ENCODE results near the gene KLHL26.

KLHL26 gene

DNA sequence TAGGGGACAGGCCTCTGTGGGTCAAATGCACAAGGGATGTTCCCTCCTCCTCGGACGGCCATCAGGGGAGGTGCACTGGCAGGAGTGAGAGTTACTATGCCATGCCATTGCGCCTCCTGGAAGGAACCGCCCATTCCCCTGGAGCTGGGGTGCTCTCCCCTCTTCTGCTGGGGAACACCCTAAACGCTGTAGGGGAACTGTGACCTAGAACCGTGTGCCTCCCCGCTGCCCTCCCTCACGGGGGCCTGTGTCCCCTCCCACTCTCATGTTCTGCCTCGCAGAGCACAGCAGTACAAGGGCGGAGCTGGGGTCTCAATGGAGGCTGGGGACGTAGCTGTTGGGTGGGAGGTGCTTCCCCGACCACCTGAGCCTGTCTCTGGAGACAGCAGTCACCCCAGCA is 29.5 kb downstream of the KLHL26 start:
- DNase-seq (ENCODE audit: extremely low read depth, low read depth): no peak
- TF ChIP-seq, protein P1, sequence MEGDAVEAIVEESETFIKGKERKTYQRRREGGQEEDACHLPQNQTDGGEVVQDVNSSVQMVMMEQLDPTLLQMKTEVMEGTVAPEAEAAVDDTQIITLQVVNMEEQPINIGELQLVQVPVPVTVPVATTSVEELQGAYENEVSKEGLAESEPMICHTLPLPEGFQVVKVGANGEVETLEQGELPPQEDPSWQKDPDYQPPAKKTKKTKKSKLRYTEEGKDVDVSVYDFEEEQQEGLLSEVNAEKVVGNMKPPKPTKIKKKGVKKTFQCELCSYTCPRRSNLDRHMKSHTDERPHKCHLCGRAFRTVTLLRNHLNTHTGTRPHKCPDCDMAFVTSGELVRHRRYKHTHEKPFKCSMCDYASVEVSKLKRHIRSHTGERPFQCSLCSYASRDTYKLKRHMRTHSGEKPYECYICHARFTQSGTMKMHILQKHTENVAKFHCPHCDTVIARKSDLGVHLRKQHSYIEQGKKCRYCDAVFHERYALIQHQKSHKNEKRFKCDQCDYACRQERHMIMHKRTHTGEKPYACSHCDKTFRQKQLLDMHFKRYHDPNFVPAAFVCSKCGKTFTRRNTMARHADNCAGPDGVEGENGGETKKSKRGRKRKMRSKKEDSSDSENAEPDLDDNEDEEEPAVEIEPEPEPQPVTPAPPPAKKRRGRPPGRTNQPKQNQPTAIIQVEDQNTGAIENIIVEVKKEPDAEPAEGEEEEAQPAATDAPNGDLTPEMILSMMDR (IDR thresholded peaks at IDR 0.05; ENCODE audit: low read depth, low read length): no peak

DNA sequence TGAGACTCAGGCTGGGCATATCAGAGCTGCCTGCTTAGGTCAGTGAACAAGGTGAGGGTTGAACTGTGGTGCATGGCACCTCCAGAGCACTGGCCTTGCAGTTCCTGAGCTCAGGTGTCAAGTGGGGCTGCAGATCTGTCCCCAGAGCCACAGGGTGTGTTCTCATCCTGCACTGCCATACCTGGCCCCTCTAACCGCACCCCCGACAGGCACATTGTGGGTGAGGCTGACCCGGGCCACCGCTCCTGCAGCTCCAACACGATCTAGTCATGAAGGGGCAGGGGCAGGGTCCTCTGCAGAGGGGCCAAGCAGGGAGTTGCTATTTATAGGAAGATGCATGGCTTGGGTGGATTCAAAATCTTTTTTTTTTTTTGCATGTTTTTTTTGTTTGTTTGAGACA is 30.0 kb downstream of the KLHL26 start:
- DNase-seq (ENCODE audit: extremely low read depth, low read depth): no peak
- TF ChIP-seq, protein P1 (IDR thresholded peaks at IDR 0.05; ENCODE audit: low read depth, low read length): no peak

DNA sequence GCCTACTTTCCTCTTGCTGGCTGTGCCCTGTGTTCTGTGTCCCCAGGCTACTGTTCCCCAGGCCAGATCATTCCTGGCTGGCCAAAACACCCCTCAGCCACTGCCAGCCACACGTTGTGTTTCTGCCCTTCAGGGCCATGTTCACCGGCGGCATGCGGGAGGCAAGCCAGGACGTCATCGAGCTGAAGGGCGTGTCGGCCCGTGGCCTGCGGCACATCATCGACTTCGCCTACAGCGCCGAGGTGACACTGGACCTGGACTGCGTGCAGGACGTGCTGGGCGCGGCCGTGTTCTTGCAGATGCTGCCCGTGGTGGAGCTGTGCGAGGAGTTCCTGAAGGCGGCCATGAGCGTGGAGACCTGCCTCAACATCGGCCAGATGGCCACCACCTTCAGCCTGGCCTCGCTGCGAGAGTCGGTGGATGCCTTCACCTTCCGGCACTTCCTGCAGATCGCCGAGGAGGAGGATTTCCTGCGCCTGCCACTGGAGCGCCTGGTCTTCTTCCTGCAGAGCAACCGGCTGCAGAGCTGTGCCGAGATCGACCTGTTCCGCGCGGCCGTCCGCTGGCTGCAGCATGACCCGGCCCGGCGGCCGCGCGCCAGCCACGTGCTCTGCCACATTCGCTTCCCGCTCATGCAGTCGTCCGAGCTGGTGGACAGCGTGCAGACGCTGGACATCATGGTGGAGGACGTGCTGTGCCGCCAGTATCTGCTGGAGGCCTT is 30.9 kb downstream of the KLHL26 start:
- TF ChIP-seq, protein P1 (IDR thresholded peaks at IDR 0.05; ENCODE audit: low read depth, low read length): no peak
- DNase-seq (ENCODE audit: extremely low read depth, low read depth): no peak

DNA sequence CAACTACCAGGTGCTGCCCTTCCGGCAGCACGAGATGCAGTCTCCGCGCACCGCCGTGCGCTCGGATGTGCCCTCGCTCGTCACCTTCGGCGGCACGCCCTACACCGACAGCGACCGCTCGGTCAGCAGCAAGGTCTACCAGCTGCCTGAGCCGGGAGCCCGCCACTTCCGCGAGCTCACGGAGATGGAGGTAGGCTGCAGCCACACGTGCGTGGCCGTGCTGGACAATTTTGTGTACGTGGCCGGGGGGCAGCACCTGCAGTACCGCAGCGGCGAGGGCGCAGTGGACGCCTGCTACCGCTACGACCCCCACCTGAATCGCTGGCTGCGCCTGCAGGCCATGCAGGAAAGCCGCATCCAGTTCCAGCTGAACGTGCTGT is 31.4 kb downstream of the KLHL26 start:
- DNase-seq (ENCODE audit: extremely low read depth, low read depth): no peak
- TF ChIP-seq, protein P1 (IDR thresholded peaks at IDR 0.05; ENCODE audit: low read depth, low read length): no peak

DNA sequence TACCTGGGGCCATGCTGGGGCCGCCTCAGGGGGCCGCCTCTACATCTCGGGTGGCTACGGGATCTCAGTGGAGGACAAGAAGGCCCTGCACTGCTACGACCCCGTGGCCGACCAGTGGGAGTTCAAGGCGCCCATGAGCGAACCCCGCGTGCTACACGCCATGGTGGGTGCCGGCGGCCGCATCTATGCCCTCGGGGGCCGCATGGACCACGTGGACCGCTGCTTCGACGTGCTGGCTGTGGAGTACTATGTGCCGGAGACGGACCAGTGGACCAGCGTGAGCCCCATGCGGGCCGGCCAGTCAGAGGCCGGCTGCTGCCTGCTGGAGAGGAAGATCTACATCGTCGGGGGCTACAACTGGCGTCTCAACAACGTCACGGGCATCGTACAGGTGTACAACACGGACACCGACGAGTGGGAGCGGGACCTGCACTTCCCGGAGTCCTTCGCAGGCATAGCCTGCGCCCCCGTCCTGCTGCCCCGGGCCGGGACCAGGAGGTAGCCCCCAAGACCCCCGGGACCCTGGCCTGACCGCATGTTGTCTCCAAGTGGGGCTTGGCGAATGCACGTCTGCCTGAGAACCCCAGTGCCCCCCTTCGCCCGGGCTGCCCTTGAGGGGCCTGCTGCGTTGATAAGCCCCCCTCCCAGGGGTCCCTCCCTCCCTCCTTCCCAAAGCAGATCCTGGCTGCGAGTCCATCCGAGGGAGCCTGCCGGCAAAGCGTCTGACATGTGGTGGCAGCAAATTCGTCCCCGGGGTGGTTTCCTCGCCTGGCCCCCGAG is 32.1 kb downstream of the KLHL26 start:
- no peak for DNase-seq (ENCODE audit: extremely low read depth, low read depth)
- TF ChIP-seq, protein P1 (IDR thresholded peaks at IDR 0.05; ENCODE audit: low read depth, low read length): no peak

DNA sequence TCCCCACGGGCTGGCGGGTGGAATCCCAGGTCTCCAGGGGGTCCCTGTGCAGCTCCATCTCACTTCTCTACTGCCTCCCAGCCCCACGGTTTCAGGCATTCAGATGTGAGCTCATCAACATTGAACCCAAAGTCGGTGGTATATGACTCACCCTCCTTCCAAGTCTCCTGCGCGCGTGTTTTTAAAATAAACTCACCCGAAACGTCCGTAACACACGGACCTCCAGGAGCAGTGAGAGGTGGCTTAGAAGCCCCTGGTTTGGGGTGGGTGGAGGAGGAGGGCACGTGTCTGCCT is 32.6 kb downstream of the KLHL26 start:
- DNase-seq (ENCODE audit: extremely low read depth, low read depth): no peak
- TF ChIP-seq, protein P1 (IDR thresholded peaks at IDR 0.05; ENCODE audit: low read depth, low read length): no peak

DNA sequence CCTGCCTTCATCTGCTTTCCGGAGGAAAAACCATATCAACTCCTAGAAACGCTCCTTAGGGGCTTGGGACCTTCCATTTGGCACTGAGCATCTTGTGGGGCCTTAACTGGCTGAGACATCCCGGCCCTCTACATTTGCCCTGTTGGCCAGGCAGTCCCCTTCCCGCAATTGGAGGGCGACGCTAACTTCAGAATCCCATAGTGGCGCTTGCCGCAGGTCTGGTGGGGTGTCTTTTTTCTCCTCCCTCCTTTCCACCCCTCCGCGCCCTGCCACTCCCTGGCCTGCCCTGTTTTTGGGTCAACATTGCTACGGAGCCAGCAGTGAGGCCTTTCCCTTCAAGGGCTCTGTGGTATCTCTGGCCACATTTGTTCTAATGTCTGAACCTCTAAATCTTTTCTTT is 33.1 kb downstream of the KLHL26 start:
- TF ChIP-seq, protein P1 (IDR thresholded peaks at IDR 0.05; ENCODE audit: low read depth, low read length): no peak
- DNase-seq (ENCODE audit: extremely low read depth, low read depth): no peak

All from AG09319 (cell line).